GM18511 (cell line): ENCODE data around the gene TMEM272.

Experiments
- ATAC-seq: cut with Tn5 transposase; IDR thresholded peaks from one replicate; pipeline ENCODE4 v1.9.1; 2021; ENCODE audit warnings: mild to moderate bottlenecking, moderate library complexity; ENCODE audit not compliant: unreplicated experiment

Gene TMEM272

DNA sequence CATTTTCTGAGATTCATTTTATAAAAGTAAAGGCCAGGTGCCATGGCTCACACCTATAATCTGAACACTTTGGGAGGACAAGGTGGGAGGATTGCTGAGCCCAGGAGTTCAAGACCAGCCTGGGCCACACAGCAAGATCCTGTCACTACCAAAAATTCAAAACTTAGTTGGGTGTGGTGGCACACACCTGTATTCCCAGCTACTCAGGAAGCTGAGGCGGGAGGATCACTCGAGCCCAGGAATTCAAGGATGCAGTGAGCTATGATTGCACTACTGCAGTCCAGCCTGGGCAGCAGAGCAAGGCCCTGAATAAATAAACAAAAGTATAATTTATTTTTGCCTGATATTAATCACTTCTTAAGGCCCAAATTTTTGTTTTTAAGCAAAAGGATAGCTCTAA, 81.5 kb downstream of the TMEM272 start:
- no peak for ATAC-seq
